ENCODE measurements around the gene SPC25. TPM values are rescaled to one million over a fixed set of nuclear protein-coding genes. Genes with fewer than 3 reads are reported as not detected.
"Not testable (repeated sequence)": the region's sequence is repeated elsewhere in the genome, so short reads cannot be mapped to it uniquely, and the experiment has no call there.

Gene SPC25
- total RNA-seq, 1 experiment from 2014 or later = 31.5 TPM

DNA sequence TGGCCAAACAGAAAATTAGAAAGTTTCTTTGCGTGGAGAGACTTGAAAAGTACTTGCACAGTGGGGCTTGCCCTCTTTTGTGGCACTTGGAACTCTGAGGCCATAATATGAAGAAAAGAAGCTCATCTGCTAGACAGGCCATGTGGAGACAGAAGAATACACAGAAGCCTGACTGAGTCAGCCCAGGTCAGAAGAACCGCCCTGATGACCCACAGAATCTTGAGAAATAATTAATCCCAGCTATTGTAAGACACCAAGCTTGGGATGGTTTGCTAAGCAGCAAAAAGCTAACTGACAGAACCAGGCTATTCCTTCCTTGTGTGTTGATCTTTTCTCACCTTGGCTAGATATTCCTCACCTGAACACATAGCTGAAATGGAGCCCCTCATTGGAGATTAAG, 44.6 kb upstream of the SPC25 start:
- Histone ChIP-seq H3K9ac (ENCODE audit: extremely low read depth, insufficient read length, low read length) (no peak overlapping the region), H3K4ac (ENCODE audit: low read depth, low read length) (no peak overlapping the region), H2BK5ac (ENCODE audit: insufficient read length, low read length) (no peak overlapping the region), H3K14ac (ENCODE audit: insufficient read depth, low read length) (no peak overlapping the region), H3K18ac (ENCODE audit: insufficient read length, low read depth, low read length) (no peak overlapping the region), H2BK120ac (ENCODE audit: low read depth, low read length, poor library complexity, severe bottlenecking) (no peak overlapping the region), H4K91ac (ENCODE audit: insufficient read length, low read depth, low read length) (no peak overlapping the region), H3K9me3 (ENCODE audit: control insufficient read depth, low read depth, low read length) (no peaks in the 10 kb centered on the region), H2BK20ac (ENCODE audit: low read depth, low read length, poor library complexity, severe bottlenecking) (no peak overlapping the region), H2BK12ac (ENCODE audit: insufficient read length, low read depth, low read length) (no peak overlapping the region), H2AFZ (ENCODE audit: low read length) (no peak overlapping the region), H3K27me3 (ENCODE audit: insufficient read depth, low read length) (no peaks in the 10 kb centered on the region), H3K56ac (ENCODE audit: insufficient read length, low read depth, low read length) (no peak overlapping the region), H3K23ac (ENCODE audit: insufficient read length, low read depth, low read length) (no peak overlapping the region), H4K20me1 (ENCODE audit: control insufficient read depth, insufficient read depth, insufficient read length) (no peaks in the 10 kb centered on the region), H3K23me2 (ENCODE audit: insufficient read length, low read depth, low read length, poor library complexity, severe bottlenecking) (no peaks in the 10 kb centered on the region), H3K79me2 (ENCODE audit: insufficient read depth, low read length) (no peaks in the 10 kb centered on the region), H2BK15ac (ENCODE audit: low read depth, low read length) (no peak overlapping the region), H3T11ph (ENCODE audit: low read length) (no peak overlapping the region), H4K5ac (ENCODE audit: insufficient read length, low read depth, low read length) (no peak overlapping the region), H4K8ac (replicated peaks; ENCODE audit: insufficient read length, low read depth, low read length) (no peak overlapping the region), H3K4me2 (ENCODE audit: insufficient read depth, insufficient read length, low read length) (no peak overlapping the region), H3K27ac (ENCODE audit: insufficient read length, low read depth, low read length) (no peak overlapping the region), H2AK5ac (ENCODE audit: insufficient read length, low read length) (no peak overlapping the region), H3K79me1 (ENCODE audit: insufficient read depth, low read depth, low read length, poor library complexity, severe bottlenecking) (no peaks in the 10 kb centered on the region), H3K4me1 (ENCODE audit: insufficient read depth, low read length) (no peaks in the 10 kb centered on the region; the same call in 1 of the 2 replicates)
- Mint-ChIP-seq H3K27ac (no peak overlapping the region), H3K4me1 (no peaks in the 10 kb centered on the region; a peak in 1 of 4 replicates), H3K27me3 (ENCODE audit: low read depth) (no peaks in the 10 kb centered on the region), H3K9me3 (peaks cover 0 to 5% of the 10 kb centered on the region in 2 experiments; a peak in 1 of 5 replicates), H3K36me3 (ENCODE audit: insufficient read depth in 1 of 3, low read depth in 3 of 3) (peaks cover 0 to 4% (median 0%) of the 10 kb centered on the region in 3 experiments; a peak in 1 of 7 replicates), H3K4me3 (no peak overlapping the region)
- TF ChIP-seq, protein P1, sequence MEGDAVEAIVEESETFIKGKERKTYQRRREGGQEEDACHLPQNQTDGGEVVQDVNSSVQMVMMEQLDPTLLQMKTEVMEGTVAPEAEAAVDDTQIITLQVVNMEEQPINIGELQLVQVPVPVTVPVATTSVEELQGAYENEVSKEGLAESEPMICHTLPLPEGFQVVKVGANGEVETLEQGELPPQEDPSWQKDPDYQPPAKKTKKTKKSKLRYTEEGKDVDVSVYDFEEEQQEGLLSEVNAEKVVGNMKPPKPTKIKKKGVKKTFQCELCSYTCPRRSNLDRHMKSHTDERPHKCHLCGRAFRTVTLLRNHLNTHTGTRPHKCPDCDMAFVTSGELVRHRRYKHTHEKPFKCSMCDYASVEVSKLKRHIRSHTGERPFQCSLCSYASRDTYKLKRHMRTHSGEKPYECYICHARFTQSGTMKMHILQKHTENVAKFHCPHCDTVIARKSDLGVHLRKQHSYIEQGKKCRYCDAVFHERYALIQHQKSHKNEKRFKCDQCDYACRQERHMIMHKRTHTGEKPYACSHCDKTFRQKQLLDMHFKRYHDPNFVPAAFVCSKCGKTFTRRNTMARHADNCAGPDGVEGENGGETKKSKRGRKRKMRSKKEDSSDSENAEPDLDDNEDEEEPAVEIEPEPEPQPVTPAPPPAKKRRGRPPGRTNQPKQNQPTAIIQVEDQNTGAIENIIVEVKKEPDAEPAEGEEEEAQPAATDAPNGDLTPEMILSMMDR (conservative IDR thresholded peaks at IDR 0.05) = no peak
- WGBS (ENCODE audit: extremely low coverage, insufficient read length, low lambda C conversion rate) = no CpG with 5 or more reads among the region's 2 CpGs
- no peak for DNase-seq

- H3K79me2 ChIP-seq (ENCODE audit: insufficient read depth, low read length); H2BK12ac ChIP-seq (ENCODE audit: insufficient read length, low read depth, low read length); H3K27ac Mint-ChIP-seq; H2AFZ ChIP-seq (ENCODE audit: low read length); H3K27ac ChIP-seq (ENCODE audit: insufficient read length, low read depth, low read length); H3K23me2 ChIP-seq (ENCODE audit: insufficient read length, low read depth, low read length, poor library complexity, severe bottlenecking); H2BK120ac ChIP-seq (ENCODE audit: low read depth, low read length, poor library complexity, severe bottlenecking); H3K56ac ChIP-seq (ENCODE audit: insufficient read length, low read depth, low read length); H3K18ac ChIP-seq (ENCODE audit: insufficient read length, low read depth, low read length); H3K4me1 Mint-ChIP-seq; DNase-seq; H3K9me3 ChIP-seq (ENCODE audit: control insufficient read depth, low read depth, low read length); H3K27me3 ChIP-seq (ENCODE audit: insufficient read depth, low read length); H3K4me3 Mint-ChIP-seq; H3K79me1 ChIP-seq (ENCODE audit: insufficient read depth, low read depth, low read length, poor library complexity, severe bottlenecking); H4K91ac ChIP-seq (ENCODE audit: insufficient read length, low read depth, low read length); H3T11ph ChIP-seq (ENCODE audit: low read length); H3K4me1 ChIP-seq (ENCODE audit: insufficient read depth, low read length); H4K5ac ChIP-seq (ENCODE audit: insufficient read length, low read depth, low read length); H3K14ac ChIP-seq (ENCODE audit: insufficient read depth, low read length); H3K4ac ChIP-seq (ENCODE audit: low read depth, low read length); H2BK15ac ChIP-seq (ENCODE audit: low read depth, low read length); H3K4me2 ChIP-seq (ENCODE audit: insufficient read depth, insufficient read length, low read length); H2BK5ac ChIP-seq (ENCODE audit: insufficient read length, low read length); H3K23ac ChIP-seq (ENCODE audit: insufficient read length, low read depth, low read length); H4K8ac ChIP-seq (replicated peaks; ENCODE audit: insufficient read length, low read depth, low read length); H4K20me1 ChIP-seq (ENCODE audit: control insufficient read depth, insufficient read depth, insufficient read length); H3K9me3 Mint-ChIP-seq; H2AK5ac ChIP-seq (ENCODE audit: insufficient read length, low read length); H2BK20ac ChIP-seq (ENCODE audit: low read depth, low read length, poor library complexity, severe bottlenecking); H3K36me3 Mint-ChIP-seq (ENCODE audit: insufficient read depth in 1 of 3, low read depth in 3 of 3); H3K27me3 Mint-ChIP-seq (ENCODE audit: low read depth); H3K9ac ChIP-seq (ENCODE audit: extremely low read depth, insufficient read length, low read length): not testable (repeated sequence)
- no CpG with 5 or more reads among the region's 4 CpGs for WGBS (ENCODE audit: extremely low coverage, insufficient read length, low lambda C conversion rate)
These were observed 41.9 kb upstream of the SPC25 start for GRCh38 chr2:168932174-168932573.

Measured in H9 (cell line).